ENCODE data around the gene CFAP97.

- TF ChIP-seq CTCF (IDR thresholded peaks at IDR 0.05 in 4 of 5, conservative IDR thresholded peaks at IDR 0.05 in 1 of 5) (no peak), POLR2A (IDR thresholded peaks at IDR 0.05) (no peak)
Observed at GRCh38 chr4:185242749-185243533, 39.1 kb upstream of the CFAP97 start.
